Activated naive CD8-positive, alpha-beta T cell (primary cell): ENCODE data around the gene FASTKD3.

ENCODE experiments used
- H3K27ac Mint-ChIP-seq: one replicate; pipeline ENCODE4 v1.8.0; 2021; ENCODE audit warnings: mixed read lengths
- H3K27me3 Mint-ChIP-seq: one replicate; pipeline ENCODE4 v1.8.0; 2021; ENCODE audit warnings: mixed read lengths
- H3K36me3 Mint-ChIP-seq: one replicate; pipeline ENCODE4 v1.8.0; 2021; ENCODE audit warnings: mixed read lengths
- H3K4me1 Mint-ChIP-seq: one replicate; pipeline ENCODE4 v1.8.0; 2021; ENCODE audit warnings: low read depth, mixed read lengths
- H3K4me3 Mint-ChIP-seq: one replicate; pipeline ENCODE4 v1.8.0; 2021; ENCODE audit warnings: mild to moderate bottlenecking, mixed read lengths
- H3K9me3 Mint-ChIP-seq: one replicate; pipeline ENCODE4 v1.8.0; 2021; ENCODE audit warnings: low read depth, mixed read lengths

Gene FASTKD3

GRCh38 chr5:7811715-7812114 is 57.1 kb downstream of the FASTKD3 start:
- Mint-ChIP-seq H3K36me3 (no peaks in the 10 kb centered on the region), H3K27ac (no peak overlapping the region), H3K9me3 (no peaks in the 10 kb centered on the region), H3K4me3 (no peak overlapping the region), H3K4me1 (no peaks in the 10 kb centered on the region), H3K27me3 (peaks cover 33% of the 10 kb centered on the region)
